Fibroblast of the aortic adventitia (primary cell): Measurements from ENCODE around the gene RNF11. TPM values are rescaled to one million over a fixed set of nuclear protein-coding genes. Genes with fewer than 3 reads are reported as not detected.

Experiments used
- DNase-seq: peaks from one replicate; pipeline ENCODE4 v3.0.0-alpha.2; 2010; ENCODE audit warnings: low read depth
- H3K4me3 ChIP-seq: 2 replicates; pipeline ENCODE4 v1.5.1; 2011; ENCODE audit warnings: low read depth, mild to moderate bottlenecking, control low read depth, low read length, moderate library complexity
- CTCF ChIP-seq: IDR thresholded peaks from 2 replicates; pipeline ENCODE4 v1.5.1; 2011; ENCODE audit warnings: mild to moderate bottlenecking, low read length, control low read depth, inconsistent platforms; ENCODE audit not compliant: insufficient read depth
- total RNA-seq: library from RNA; depleted of rRNA; stranded (reverse); fragments of >200 nt; gene quantifications from 2 replicates; pipeline ENCODE4 v1.2.3, GENCODE V29; 2012; ENCODE audit warnings: low replicate concordance

RNF11 gene
- total RNA-seq, 1 donor, result 112 TPM

GRCh38 chr1:51304360-51304759 is 68.3 kb downstream of the RNF11 start:
- no peak overlapping the region for H3K4me3 ChIP-seq
- DNase-seq, result no peak
- no peak for TF ChIP-seq CTCF

DNA sequence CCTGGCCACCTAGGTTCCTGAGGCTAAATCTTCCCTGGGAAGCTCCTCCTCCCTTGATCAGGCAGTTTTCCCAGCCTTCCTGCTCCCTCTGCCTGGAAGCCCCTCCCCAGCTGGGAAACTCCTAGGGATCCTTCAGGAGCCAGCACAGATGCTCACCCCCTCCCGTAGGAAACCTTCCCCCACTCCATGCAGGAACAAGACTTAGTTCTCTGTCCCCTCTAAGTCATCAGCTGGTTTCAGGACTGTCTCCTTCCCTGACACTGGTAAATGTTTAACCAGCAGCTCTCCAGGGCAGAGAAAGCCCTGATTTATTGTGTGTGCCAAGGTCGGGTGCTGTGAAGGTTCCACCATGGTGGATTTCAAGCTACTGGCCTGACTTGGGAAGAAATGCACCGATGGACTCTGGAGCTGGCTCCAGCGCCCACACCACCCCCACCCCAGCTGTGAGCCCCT is 69.3 kb downstream of the RNF11 start:
- DNase-seq, result no peak
- TF ChIP-seq CTCF, result no peak
- no peak overlapping the region for H3K4me3 ChIP-seq

- no peak for TF ChIP-seq CTCF
- DNase-seq, result no peak
- H3K4me3 ChIP-seq, result no peak overlapping the region
These were observed 70.9 kb downstream of the RNF11 start for GRCh38 chr1:51306950-51307349.

DNA sequence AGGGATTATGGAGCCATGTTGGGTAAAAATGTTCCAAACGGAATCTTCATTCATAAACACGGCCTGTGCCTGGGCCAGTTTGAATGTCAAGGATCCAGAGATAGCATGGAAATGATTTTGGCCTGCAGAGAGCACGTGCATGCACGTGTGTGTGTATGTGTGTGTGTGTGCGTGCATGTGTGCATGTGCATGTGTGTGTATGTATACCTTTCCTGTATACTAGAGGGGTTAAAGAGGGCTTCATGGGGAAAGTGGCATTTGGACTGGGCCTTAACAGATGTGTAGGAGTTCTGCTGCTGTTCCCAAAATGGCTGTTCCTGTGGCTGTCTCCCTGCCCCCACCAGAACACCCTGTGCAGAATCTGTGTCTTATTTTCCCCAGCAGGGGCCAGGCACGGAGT is 72.6 kb downstream of the RNF11 start:
- TF ChIP-seq CTCF, result no peak
- no peak for DNase-seq
- H3K4me3 ChIP-seq, result no peak overlapping the region

GRCh38 chr1:51309291-51309690 is 73.2 kb downstream of the RNF11 start:
- DNase-seq, result no peak
- no peak for TF ChIP-seq CTCF
- H3K4me3 ChIP-seq, result no peak overlapping the region

DNA sequence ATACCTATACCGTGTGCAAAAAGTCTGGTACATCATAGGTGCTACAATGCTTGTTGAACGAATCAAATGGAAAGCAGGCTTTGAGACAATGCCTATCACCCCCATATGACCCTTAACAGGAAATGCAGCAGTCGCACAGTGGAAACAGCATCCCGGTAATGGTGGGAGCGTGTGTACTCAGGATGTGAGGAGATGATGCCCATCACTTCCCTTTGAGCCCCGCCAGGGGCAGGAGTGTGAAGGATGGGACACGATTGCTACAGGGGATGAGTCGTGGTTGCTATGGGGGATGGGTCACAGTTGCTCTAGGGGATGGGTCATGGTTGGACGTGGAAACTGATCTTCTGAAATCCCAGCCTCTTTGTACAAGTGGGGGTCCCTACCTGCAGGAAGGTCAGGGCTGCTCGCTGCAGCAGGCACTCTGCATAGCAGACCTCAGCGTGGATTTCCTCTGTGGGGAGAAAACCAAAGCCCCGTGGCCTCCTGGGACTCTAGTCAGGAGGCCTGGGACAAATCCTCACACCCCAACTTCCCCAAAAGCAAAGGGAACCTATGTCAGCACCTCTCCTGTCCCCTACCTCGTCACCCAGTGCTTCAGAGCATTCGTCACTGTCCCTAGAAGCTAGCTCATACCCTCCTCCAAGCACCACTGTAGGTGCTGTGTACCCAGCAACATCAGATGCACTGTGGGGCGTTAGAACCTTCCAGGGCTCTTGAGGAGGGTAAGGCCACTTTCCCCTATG is 75.0 kb downstream of the RNF11 start:
- TF ChIP-seq CTCF, result no peak
- no peak overlapping the region for H3K4me3 ChIP-seq
- no peak for DNase-seq

DNA sequence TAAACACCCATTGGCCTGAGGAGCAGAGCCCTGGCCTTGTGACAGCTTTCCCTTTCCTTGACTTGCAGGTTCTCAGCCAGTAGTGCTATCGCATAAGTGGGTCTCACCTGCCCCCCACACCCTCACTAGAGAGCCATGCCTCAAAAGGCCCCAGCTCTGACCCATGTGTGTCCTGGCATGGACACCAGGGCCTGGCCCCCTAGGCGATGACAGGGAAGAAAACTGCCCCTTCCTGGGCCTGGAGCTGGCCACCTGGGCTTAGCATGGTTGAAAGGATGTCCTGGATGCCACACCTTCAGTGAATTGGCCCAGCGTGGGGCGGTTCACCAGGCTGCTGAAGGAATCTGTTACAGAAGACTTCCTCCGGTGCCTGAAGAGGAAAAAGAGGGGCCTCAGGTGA is 75.8 kb downstream of the RNF11 start:
- no peak for TF ChIP-seq CTCF
- no peak for DNase-seq
- no peak overlapping the region for H3K4me3 ChIP-seq
